ENCODE data around the gene ST6GAL1.
"Not testable (repeated sequence)": the region's sequence is repeated elsewhere in the genome, so short reads cannot be mapped to it uniquely, and the experiment has no call there.

Gene ST6GAL1

DNA sequence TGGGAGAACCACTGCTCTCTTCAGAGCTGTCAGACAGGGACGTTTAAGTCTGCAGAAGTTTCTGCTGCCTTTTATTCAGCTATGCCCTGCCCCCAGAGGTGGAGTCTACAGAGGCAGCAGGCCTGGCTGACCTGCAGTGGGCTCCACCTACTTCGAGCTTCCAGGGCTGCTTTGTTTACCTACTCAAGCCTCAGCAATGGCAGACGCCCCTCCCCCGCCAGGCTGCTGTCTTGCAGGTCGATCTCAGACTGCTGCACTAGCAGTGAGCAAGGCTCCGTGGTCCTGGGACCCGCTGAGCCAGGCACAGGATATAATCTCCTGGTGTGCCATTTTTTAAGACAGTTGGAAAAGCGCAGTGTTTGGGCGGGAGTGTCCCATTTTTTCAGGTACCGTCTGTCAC lies 127.5 kb downstream of the ST6GAL1 start:
- not testable (repeated sequence) for DNase-seq

- no peak for DNase-seq
Observed at GRCh38 chr3:187061748-187062147, 131.4 kb downstream of the ST6GAL1 start.

GRCh38 chr3:187062526-187063177 lies 132.3 kb downstream of the ST6GAL1 start:
- no peak for DNase-seq

- peak; percentile 33 for DNase-seq
Observed at GRCh38 chr3:187063286-187064121, 133.2 kb downstream of the ST6GAL1 start.

- DNase-seq = no peak
Observed at GRCh38 chr3:187064210-187065115, 134.1 kb downstream of the ST6GAL1 start.

GRCh38 chr3:187066228-187066995 lies 136.1 kb downstream of the ST6GAL1 start:
- peak; percentile 72 for DNase-seq

- no peak for DNase-seq
Observed at GRCh38 chr3:187068787-187069186, 138.5 kb downstream of the ST6GAL1 start.

DNA sequence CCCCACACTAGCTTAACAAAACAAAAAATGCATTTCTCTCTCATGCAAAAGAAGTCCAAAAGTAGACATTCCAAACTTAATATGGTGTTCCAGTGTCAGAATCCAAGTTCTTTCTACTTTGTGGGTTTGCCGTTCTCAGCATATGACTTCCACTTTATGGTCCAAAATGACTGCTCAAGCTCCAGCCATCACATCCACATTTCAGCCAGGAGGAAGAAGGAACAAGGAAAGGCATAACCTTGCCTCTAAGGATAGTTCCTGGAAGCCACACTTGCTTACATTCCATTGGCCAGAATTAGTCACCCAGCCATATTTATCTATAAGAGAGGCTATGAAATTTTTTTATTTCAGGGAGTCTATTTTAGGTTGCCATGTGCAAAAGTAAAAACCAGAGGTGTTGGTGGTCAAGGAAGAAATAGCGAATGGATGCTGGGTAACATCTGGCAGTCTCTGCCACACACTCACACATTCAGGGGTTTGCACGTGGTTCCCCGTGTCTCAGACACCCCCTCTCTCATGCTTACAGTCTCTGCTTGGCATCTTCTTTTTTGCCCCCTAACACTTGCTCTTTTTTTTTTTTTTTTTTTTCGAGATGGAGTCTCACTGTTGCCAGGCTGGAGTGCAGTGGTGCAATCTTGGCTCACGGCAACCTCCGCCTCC lies 139.7 kb downstream of the ST6GAL1 start:
- DNase-seq = no peak

DNA sequence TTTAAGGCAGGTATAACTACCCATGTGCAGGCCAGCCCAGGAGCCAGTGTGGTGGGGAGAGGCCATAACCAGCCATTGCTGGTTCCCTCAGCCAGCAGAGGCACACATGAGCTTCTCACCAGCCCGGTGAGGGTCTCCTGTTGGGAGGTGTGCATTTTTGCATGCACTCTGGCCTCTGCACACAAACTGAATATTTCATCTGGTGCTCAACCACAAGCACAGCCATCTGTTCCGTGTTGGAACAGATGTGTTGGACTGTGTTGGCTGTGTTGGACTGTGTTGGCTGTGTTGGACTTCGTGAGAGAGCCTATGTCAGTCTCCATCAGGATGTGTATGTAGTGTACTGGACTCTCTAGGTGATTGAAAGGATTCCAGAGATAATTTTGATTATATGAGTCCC lies 141.8 kb downstream of the ST6GAL1 start:
- DNase-seq = no peak

DNA sequence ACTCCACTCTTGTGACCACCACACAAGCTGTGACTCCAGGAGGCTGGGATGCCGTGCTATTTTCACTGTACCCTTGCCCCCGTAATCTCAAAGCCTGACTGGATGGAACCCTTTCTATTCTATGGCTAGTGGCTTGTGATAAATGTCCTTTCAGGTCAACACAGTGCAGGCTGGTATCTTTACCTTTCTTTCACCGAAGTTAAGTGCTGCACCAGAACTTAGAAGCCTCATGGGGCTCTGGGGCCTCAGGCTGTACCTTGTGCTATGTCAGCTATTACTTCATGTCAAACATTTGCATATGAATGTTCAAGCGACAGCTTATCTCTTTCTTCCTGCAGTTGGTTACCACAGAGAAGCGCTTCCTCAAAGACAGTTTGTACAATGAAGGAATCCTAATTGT lies 142.2 kb downstream of the ST6GAL1 start:
- no peak for DNase-seq

GRCh38 chr3:187073581-187074098 lies 143.3 kb downstream of the ST6GAL1 start:
- no peak for DNase-seq

DNA sequence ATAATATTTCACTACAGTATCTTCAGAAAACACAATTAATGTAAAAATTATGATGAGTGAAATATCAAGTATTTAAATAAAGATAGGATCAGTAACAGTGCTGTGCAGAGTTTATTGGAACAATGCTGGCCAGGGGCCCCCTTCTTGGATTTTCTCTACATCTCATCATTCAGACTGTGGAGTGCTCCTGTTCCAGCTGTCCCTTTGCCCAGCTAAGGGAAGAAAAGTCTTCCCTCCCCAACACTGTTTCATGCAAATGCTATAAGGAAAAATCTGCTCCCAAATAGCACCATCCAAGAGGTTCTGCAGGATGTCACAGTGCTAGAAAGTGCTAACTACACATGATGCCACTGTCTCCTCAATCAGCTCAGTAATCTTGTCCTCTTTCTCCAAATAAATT lies 144.5 kb downstream of the ST6GAL1 start:
- DNase-seq = no peak

DNA sequence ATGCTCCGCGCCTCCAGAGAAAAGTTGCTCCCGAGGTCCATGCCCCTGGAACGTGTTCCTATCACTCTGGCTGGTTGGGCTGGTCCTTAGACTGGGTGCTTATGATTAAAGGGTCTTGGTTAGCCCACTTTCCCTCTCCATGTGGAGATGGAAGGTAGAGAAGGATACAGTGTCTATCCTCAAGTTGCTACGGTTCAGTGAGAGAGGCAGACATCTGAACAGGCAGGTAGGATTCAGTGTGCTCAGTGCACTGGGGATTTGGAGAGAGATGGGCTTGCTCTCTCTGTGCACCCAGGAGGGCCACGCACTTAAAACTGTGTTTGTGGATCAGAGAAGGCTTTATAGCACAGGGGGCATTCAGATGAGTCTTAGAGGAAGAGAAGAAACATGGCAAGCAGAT lies 146.0 kb downstream of the ST6GAL1 start:
- DNase-seq = no peak

GRCh38 chr3:187077085-187077484 lies 146.8 kb downstream of the ST6GAL1 start:
- DNase-seq = no peak

- DNase-seq = no peak
Observed at GRCh38 chr3:187077537-187077936, 147.2 kb downstream of the ST6GAL1 start.

GRCh38 chr3:187079090-187080022 lies 149.0 kb downstream of the ST6GAL1 start:
- no peak for DNase-seq

DNA sequence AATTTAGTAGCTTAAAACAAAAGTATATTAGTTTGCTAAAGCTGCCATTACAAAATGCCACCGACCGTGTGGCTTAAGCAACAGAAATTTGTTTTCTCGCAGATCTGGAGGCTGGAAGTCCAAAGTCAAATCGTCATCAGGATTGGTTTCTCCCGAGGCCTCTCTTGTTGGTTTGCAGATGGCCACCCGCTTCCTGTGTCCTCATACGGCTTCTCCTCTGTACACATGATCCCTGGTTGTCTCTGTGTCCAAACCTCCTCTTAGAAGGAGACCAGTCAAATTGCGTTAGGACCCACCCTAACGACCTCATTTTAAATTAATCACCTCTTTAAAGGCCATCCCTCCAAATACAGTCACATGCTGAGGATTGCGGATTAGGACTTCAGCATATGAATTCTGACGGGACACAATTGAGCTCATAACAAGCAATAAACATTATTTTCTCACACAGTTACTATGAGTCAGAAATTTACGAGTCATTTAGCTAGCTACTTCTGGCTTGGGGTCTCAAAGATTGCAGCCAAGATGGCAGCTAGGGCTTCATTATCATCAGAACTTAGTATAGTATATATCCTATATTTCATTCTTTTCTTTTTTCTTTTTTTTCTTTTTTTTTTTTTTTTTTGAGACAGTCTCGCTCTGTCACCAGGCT lies 150.6 kb downstream of the ST6GAL1 start:
- DNase-seq = no peak

- no peak for DNase-seq
Observed at GRCh38 chr3:187082758-187083375, 152.5 kb downstream of the ST6GAL1 start.

GRCh38 chr3:187084126-187084525 lies 153.8 kb downstream of the ST6GAL1 start:
- DNase-seq = no peak

DNA sequence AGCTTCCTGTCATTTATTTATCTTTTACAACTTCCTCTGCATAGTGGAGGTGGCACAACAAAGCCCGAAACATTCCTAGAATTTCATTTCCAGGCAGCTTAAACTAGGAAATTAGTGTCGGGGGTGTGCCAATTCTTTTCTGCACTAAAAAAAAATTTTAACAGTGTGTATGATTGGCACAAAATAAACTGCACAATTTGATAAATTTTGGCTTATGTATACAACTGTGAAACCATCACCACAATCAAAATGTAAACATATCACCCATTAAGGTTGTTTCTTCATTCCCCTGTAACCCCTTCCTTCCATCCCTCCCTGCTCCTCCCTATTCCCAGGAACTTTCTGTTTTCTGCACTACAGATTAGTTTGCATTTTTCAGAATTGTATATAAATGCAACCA lies 154.3 kb downstream of the ST6GAL1 start:
- no peak for DNase-seq
